GM18526 (cell line): Measurements from ENCODE around the gene UBE2E2.

ENCODE experiments used
- POLR2A ChIP-seq: IDR thresholded peaks from 3 replicates; pipeline ENCODE4 v1.6.1; 2011; ENCODE audit not compliant: insufficient read length; ENCODE audit errors: extremely low read depth

Gene UBE2E2

DNA sequence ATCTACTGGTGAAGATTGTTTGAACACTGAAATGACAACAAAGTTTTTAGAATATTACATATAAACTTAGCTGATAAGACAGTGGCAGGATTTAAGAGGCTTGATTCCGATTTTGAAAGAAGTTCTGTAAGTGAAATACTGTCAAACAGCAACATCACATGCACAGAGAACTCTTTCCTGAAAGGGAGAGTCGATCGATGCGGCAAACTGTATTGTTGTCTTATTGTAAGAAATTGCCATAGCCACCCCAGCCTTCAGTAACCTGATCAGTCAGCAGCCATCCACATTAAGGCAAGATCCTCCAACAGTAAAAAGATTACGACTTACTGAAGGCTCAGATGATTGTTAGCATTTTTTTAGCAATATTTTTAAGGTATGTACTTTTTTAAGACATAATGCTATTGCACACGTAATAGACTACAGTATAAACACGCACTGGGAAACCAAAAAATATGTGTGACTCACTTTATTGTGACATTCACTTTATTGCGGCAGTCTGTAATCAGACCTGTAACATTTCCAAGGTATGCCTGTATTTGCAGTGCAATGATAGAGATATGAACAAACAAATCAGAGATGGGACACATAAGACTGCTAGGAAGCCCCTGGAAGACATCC is 377.1 kb downstream of the UBE2E2 start:
- no peak for TF ChIP-seq POLR2A

- TF ChIP-seq POLR2A, result no peak
Measured at GRCh38 chr3:23583980-23584740, 381.0 kb downstream of the UBE2E2 start.

DNA sequence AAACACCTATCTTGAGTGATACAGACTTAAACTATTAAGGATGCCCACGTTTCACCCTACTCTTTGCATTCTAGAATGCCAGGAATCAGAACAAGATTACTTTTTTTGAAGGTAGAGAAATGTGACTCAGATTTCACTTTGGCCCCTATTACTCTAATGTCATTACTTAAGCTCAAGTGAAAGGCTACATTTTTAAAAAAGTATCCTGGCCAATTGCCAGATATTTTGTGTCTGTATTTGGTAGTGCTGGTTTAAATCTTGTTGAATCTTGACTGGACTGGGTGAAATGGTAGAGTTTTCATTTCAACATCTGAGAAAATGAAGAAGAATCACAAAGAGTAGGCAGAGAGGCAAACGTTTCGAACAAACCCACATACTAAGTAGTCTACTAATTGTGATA is 384.4 kb downstream of the UBE2E2 start:
- no peak for TF ChIP-seq POLR2A

GRCh38 chr3:23588547-23588946 is 385.4 kb downstream of the UBE2E2 start:
- TF ChIP-seq POLR2A, result no peak

DNA sequence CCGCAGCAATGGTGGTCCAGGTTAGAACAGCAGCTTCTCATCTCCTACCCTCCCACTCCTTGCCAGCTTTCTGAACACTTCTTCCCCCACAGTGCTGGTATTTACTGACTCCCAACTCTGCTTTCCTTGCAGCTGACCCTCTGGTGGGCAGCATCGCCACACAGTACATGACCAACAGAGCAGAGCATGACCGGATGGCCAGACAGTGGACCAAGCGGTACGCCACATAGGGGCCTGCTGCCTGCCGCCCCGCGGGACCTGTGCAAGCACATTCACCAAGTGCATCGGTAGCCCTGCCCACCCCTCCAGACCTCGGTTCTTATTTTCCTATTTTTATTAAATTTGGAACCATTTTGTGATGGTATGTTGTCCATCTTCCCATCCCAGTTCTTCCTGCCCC is 386.5 kb downstream of the UBE2E2 start:
- no peak for TF ChIP-seq POLR2A

DNA sequence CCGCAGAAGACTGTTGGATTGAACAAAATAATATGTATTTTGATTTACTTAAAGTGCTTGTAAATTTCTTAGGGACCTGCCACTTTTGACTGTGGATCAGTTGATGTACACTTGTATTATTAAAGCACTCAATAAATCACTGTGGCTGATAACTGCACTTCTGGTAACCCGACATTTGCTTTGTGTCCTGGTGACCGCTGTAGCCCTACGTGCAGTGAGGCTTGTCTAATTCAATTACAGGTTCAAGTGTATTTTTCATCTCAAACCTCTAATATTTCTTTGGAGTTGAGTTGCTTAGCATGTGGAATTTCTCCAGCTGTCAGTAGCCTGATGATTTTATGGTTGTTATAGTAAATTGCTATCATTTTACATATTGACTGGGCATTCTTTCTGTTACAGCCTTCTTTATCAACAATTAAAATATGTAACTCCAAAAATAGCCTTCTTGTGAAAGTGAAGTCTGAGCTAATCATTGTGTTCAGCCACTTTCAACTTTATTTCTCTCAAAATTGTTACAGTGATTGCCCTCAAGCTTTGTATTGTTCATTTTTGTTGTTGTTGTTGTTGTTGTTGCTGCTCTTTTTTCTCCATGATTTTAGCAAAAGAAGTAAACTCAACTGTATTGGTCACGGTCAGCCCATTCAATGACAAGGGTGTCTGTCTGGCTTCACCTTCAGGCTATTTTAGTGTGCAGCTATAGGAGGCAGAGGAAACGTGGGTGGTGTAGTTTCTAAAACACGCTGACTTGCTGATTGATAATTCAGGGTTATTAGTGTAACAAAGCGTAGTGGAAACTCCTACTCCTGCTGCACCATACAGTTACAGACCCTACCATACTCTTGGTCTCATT is 387.5 kb downstream of the UBE2E2 start:
- no peak for TF ChIP-seq POLR2A

DNA sequence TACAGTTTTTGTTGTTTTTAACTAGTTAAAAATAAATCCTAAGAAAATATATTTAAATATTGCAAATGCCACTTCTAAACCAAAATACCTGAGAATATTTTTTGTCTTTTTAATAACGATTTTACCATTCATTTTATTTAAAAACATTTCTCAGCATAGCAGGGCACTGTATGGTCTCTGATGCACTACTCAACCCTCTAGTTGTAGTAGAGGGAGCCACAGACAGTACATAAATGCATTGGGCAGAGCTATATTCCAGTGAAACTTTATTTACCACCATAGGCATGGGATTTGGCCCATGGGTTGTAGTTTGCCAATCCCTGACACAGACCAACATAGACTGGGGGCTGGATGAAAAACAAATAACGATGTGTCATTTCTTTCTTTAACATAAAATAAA is 388.2 kb downstream of the UBE2E2 start:
- no peak for TF ChIP-seq POLR2A

- no peak for TF ChIP-seq POLR2A
Measured at GRCh38 chr3:23592961-23593931, 390.1 kb downstream of the UBE2E2 start.

GRCh38 chr3:23594066-23594465 is 390.9 kb downstream of the UBE2E2 start:
- no peak for TF ChIP-seq POLR2A

- no peak for TF ChIP-seq POLR2A
Measured at GRCh38 chr3:23594894-23595670, 392.0 kb downstream of the UBE2E2 start.

- no peak for TF ChIP-seq POLR2A
Measured at GRCh38 chr3:23595851-23596250, 392.7 kb downstream of the UBE2E2 start.

GRCh38 chr3:23600167-23600871 is 397.2 kb downstream of the UBE2E2 start:
- TF ChIP-seq POLR2A, result no peak

GRCh38 chr3:23601091-23601822 is 398.1 kb downstream of the UBE2E2 start:
- TF ChIP-seq POLR2A, result no peak
